ENCODE measurements around the gene RPS4Y1.
"Not testable (repeated sequence)": the region's sequence is repeated elsewhere in the genome, so short reads cannot be mapped to it uniquely, and the experiment has no call there.

Gene RPS4Y1

DNA sequence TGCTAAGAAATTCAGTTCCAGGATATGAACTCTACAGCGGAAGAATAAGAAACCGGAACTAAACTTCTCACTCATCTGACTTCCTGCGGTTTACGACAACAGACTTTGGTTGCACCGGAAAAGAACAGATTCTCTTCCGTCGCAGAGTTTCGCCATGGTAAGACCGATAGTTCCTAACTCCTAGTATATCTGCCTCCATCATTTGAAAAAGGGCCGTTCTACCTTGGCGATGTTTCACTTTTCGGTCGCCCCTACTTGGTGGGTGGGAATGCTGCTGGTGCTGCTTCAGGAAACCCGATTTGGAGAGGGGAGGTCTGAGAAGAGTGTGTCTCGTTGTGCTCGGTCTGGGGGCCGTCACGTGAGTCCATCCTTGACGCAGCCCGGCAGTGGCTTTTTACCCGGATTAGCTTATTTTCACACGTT lies at the start of gene RPS4Y1:
Gene RPS4Y1 (plus strand): TSS at position 132 of the 423 bp plus-strand sequence. CDS start 23 bp downstream, at position 155.
- Histone ChIP-seq H3K4me3 (ENCODE audit: low read depth, low read length) (no peak within 1 kb of the TSS), H3K36me3 (ENCODE audit: control insufficient read depth, insufficient read depth, low read length) (no peaks in the 10 kb centered on the region), H3K9me3 (ENCODE audit: control insufficient read depth, insufficient read depth, low read depth, low read length) (no peaks in the 10 kb centered on the region), H3K27ac (ENCODE audit: low read depth, low read length) (no peak within 1 kb of the TSS), H3K9ac (ENCODE audit: low read length) (no peak within 1 kb of the TSS), H3K27me3 (ENCODE audit: control insufficient read depth, insufficient read depth, low read length) (no peaks in the 10 kb centered on the region), H3K4me1 (ENCODE audit: control insufficient read depth, insufficient read depth, low read length) (no peaks in the 10 kb centered on the region)

DNA sequence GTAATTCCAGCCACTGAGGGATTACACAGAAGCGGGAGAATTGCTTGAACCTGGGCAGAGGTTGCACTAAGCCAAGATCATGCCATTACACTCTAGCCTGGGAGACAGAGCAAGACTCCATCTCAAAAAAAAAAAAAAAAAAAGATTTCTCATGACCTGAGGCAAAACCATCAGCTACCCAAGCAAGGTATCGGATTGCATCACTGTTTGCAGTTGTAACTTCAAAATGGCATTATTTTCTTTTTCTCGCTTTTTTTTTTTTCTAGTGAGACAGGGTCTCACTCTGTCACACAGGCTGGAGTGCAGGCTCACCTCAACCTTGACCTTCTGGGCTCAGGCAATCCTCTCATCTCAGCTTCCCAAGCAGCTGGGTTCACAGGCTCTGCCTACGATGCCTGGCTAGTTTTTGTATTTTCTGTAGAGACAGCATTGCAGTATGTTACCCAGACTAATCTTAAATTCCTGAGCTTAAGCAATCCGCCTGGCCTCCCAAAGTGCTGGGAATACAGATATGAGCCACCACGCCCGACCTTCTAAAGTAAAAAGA lies 44.4 kb upstream of the RPS4Y1 start:
- H3K9me3 ChIP-seq (ENCODE audit: control insufficient read depth, insufficient read depth, low read depth, low read length), result no peaks in the 10 kb centered on the region
- H3K4me3 ChIP-seq (ENCODE audit: low read depth, low read length), result no peak overlapping the region
- no peak overlapping the region for H3K27ac ChIP-seq (ENCODE audit: low read depth, low read length)
- H3K27me3 ChIP-seq (ENCODE audit: control insufficient read depth, insufficient read depth, low read length), result no peaks in the 10 kb centered on the region
- H3K9ac ChIP-seq (ENCODE audit: low read length), result no peak overlapping the region
- H3K36me3 ChIP-seq (ENCODE audit: control insufficient read depth, insufficient read depth, low read length), result no peaks in the 10 kb centered on the region
- no peaks in the 10 kb centered on the region for H3K4me1 ChIP-seq (ENCODE audit: control insufficient read depth, insufficient read depth, low read length)

DNA sequence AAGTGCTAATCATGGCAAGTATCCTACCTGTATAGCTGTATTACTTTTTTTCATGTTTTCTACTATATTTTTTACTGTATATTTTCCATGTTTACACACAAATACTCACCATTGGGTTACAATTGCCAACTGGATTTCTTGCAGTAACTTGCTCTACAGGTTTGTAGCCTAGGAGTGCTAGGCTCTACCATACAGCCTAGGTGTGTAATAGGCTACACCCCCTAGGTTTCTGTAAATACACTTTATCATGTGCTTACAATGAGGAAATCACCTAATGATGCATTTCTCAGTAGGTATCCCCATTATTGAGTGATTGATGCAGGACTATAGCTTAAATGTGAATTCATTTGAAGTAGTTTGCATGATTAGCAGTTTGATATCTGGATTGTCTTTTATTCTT lies 43.4 kb upstream of the RPS4Y1 start:
- Histone ChIP-seq H3K27me3 (ENCODE audit: control insufficient read depth, insufficient read depth, low read length) (no peaks in the 10 kb centered on the region), H3K4me1 (ENCODE audit: control insufficient read depth, insufficient read depth, low read length) (no peaks in the 10 kb centered on the region), H3K9me3 (ENCODE audit: control insufficient read depth, insufficient read depth, low read depth, low read length) (no peaks in the 10 kb centered on the region), H3K27ac (ENCODE audit: low read depth, low read length) (no peak overlapping the region), H3K36me3 (ENCODE audit: control insufficient read depth, insufficient read depth, low read length) (no peaks in the 10 kb centered on the region), H3K4me3 (ENCODE audit: low read depth, low read length) (no peak overlapping the region), H3K9ac (ENCODE audit: low read length) (no peak overlapping the region)

DNA sequence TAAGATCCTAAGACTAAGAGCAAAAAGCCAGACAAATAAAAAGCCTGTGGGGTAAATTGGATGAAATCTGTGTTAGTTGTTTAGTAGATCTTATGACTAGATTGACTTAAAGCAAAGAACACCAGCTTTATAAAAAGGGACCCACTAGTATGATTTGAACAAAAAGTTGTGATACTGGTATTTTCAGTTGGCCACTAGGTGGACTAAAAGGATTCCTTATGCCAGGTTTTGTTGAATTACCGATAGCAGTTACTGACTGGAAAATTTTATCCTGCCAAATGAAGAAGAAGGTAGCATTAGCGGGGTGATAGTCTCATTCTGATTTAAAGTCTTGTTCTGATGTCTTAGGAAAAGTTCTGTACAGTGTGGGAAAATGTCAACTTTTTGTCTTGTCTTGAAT lies 41.2 kb upstream of the RPS4Y1 start:
- H3K9ac ChIP-seq (ENCODE audit: low read length), result no peak overlapping the region
- no peaks in the 10 kb centered on the region for H3K4me1 ChIP-seq (ENCODE audit: control insufficient read depth, insufficient read depth, low read length)
- no peak overlapping the region for H3K4me3 ChIP-seq (ENCODE audit: low read depth, low read length)
- H3K36me3 ChIP-seq (ENCODE audit: control insufficient read depth, insufficient read depth, low read length), result no peaks in the 10 kb centered on the region
- no peaks in the 10 kb centered on the region for H3K27me3 ChIP-seq (ENCODE audit: control insufficient read depth, insufficient read depth, low read length)
- H3K27ac ChIP-seq (ENCODE audit: low read depth, low read length), result no peak overlapping the region
- H3K9me3 ChIP-seq (ENCODE audit: control insufficient read depth, insufficient read depth, low read depth, low read length), result no peaks in the 10 kb centered on the region

DNA sequence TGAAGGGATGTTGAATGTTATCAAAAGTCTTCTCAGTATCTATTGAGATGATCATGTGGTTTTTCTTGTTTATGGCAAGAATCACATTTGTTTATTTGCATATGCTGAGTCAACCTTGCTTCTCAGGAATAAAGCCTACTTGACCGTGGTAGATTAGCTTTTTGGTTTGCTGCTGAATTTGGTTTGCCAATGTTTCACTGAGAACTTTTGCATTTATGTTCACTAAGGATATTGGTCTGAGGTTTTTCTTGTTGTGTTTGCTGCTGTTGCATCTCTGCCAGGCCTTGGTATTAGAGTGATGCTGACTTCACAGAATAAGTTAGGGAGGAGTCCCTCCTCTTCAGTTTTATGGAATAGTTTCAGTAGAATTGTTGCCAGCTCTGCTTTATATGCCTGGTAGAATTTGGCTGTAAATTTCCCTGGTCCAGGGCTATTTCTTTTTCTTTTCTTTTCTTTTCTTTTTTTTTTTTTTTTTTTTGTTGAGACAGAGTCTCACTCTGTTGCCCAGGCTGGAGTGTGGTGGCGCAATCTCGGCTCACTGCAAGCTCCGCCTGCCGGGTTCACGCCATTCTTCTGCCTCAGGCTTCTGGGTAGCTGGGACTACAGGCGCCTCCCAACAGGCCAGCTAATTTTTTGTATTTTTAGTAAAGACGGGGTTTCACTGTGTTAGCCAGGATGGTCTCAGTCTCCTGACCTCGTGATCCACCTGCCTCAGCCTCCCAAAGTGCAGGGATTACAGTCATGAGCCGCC lies 24.1 kb upstream of the RPS4Y1 start:
- not testable (repeated sequence) for H3K27me3 ChIP-seq (ENCODE audit: control insufficient read depth, insufficient read depth, low read length); H3K36me3 ChIP-seq (ENCODE audit: control insufficient read depth, insufficient read depth, low read length); H3K27ac ChIP-seq (ENCODE audit: low read depth, low read length); H3K9ac ChIP-seq (ENCODE audit: low read length); H3K4me3 ChIP-seq (ENCODE audit: low read depth, low read length); H3K9me3 ChIP-seq (ENCODE audit: control insufficient read depth, insufficient read depth, low read depth, low read length); H3K4me1 ChIP-seq (ENCODE audit: control insufficient read depth, insufficient read depth, low read length)

DNA sequence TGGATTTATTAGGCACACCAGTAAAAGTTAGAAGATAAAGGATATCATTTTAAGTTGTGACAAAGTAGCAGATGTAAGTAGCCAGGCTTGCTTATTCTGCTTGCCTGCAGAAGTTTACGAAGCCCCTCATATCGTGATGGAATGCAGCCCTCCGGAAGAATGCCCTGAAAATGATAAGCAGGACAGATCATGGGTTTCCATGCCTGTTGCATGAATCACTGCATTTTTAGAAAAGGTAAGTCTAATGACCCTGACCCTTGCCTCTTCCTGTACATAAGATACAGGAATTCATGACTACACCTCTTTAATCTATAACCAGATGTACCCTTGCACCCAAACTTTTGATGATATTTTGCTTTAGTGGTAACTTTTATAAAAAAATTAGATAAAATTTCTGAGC lies 16.9 kb upstream of the RPS4Y1 start:
- no peaks in the 10 kb centered on the region for H3K27me3 ChIP-seq (ENCODE audit: control insufficient read depth, insufficient read depth, low read length)
- H3K9ac ChIP-seq (ENCODE audit: low read length), result no peak overlapping the region

DNA sequence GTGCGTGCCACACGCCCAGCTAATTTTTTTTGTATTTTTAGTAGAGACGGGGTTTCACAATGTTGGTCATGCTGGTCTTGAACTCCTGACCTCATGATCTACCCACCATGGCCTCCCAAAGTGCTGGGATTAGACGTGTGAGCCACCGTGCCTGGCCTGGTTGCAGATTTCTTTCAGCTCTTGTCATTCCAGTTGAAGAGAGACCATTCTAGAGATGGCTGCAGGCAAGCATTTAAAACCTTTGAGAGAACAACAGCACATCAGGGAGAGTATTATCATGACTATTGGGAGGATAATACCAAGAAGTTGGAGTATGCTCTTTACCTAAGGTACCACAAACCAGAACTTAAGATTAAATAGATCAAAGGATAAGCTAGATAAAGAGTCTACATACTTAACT lies 12.9 kb upstream of the RPS4Y1 start:
- Histone ChIP-seq H3K4me3 (ENCODE audit: low read depth, low read length) (no peak overlapping the region), H3K27ac (ENCODE audit: low read depth, low read length) (no peak overlapping the region)

More for the DNA sequence above, 16.9 kb upstream of the RPS4Y1 start:
- Histone ChIP-seq H3K4me1 (ENCODE audit: control insufficient read depth, insufficient read depth, low read length) (no peaks in the 10 kb centered on the region), H3K36me3 (ENCODE audit: control insufficient read depth, insufficient read depth, low read length) (no peaks in the 10 kb centered on the region), H3K27ac (ENCODE audit: low read depth, low read length) (no peak overlapping the region), H3K9me3 (ENCODE audit: control insufficient read depth, insufficient read depth, low read depth, low read length) (no peaks in the 10 kb centered on the region), H3K4me3 (ENCODE audit: low read depth, low read length) (no peak overlapping the region)

DNA sequence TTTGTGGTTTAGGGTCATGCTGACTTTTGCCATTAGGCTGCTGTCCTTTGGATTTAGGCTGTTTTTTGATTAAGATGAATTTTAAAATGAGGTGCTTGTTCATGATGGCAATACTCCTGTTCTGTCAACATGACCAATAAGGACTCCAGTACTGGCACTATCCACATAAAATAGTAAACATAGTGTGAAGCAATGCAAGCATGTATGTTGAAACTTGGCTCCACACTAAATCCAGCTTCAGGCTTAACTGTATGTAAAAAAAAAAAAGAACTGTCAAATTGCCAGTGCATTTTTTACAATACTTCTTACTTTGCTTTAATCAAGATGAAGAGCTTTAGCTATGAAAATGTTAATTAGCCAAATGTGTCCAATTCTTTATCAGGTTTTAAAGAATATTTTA lies 6.2 kb upstream of the RPS4Y1 start:
- Histone ChIP-seq H3K4me1 (ENCODE audit: control insufficient read depth, insufficient read depth, low read length) (no peaks in the 10 kb centered on the region), H3K9ac (ENCODE audit: low read length) (no peak overlapping the region), H3K27me3 (ENCODE audit: control insufficient read depth, insufficient read depth, low read length) (no peaks in the 10 kb centered on the region), H3K36me3 (ENCODE audit: control insufficient read depth, insufficient read depth, low read length) (no peaks in the 10 kb centered on the region), H3K9me3 (ENCODE audit: control insufficient read depth, insufficient read depth, low read depth, low read length) (no peaks in the 10 kb centered on the region), H3K4me3 (ENCODE audit: low read depth, low read length) (no peak overlapping the region), H3K27ac (ENCODE audit: low read depth, low read length) (no peak overlapping the region)

More for the DNA sequence above, 12.9 kb upstream of the RPS4Y1 start:
- Histone ChIP-seq H3K9me3 (ENCODE audit: control insufficient read depth, insufficient read depth, low read depth, low read length) (no peaks in the 10 kb centered on the region), H3K36me3 (ENCODE audit: control insufficient read depth, insufficient read depth, low read length) (no peaks in the 10 kb centered on the region), H3K9ac (ENCODE audit: low read length) (no peak overlapping the region), H3K27me3 (ENCODE audit: control insufficient read depth, insufficient read depth, low read length) (no peaks in the 10 kb centered on the region), H3K4me1 (ENCODE audit: control insufficient read depth, insufficient read depth, low read length) (no peaks in the 10 kb centered on the region)

DNA sequence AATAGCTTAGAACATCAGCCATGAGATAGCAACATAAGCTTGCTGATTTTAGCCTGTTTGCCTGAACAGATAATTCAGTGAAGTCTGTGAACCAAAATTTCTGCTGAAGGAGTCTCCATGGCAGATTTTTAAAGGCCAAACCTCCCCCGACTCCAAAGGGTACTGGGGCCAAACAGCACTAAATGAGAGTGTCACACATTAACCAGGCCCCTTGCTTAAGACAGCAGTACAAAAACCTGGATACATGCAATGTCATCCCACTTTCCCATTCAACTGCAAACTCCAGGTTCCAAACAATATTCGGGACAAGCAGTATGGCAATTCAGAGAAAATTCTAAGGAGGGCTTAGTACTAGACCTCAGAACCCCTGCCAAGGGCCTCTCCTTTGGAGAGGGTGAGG lies 4.3 kb upstream of the RPS4Y1 start:
- no peaks in the 10 kb centered on the region for H3K36me3 ChIP-seq (ENCODE audit: control insufficient read depth, insufficient read depth, low read length)
- no peaks in the 10 kb centered on the region for H3K4me1 ChIP-seq (ENCODE audit: control insufficient read depth, insufficient read depth, low read length)
- H3K9me3 ChIP-seq (ENCODE audit: control insufficient read depth, insufficient read depth, low read depth, low read length), result no peaks in the 10 kb centered on the region
- H3K4me3 ChIP-seq (ENCODE audit: low read depth, low read length), result no peak overlapping the region
- no peak overlapping the region for H3K27ac ChIP-seq (ENCODE audit: low read depth, low read length)
- no peak overlapping the region for H3K9ac ChIP-seq (ENCODE audit: low read length)
- no peaks in the 10 kb centered on the region for H3K27me3 ChIP-seq (ENCODE audit: control insufficient read depth, insufficient read depth, low read length)

DNA sequence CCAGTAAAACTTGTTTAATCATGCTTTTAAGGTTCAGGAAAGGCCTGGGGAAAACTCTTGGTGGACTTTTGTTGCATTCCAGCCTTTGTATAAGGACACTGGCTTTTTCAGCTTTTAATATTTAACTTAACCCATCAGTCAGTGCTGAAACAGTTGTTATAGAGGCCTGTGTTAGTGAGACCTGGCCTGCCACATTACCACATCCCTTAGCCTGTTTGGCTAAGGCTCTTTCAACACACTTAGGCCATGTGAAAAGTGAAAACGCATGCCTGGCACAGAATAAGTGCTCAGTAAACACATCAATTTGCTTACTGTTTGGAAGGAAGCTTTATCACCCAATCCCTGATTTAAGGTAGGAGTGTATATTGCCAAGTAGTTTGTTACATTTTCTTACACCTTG lies 3.5 kb upstream of the RPS4Y1 start:
- no peak overlapping the region for H3K4me3 ChIP-seq (ENCODE audit: low read depth, low read length)
- H3K36me3 ChIP-seq (ENCODE audit: control insufficient read depth, insufficient read depth, low read length), result no peaks in the 10 kb centered on the region
- no peaks in the 10 kb centered on the region for H3K9me3 ChIP-seq (ENCODE audit: control insufficient read depth, insufficient read depth, low read depth, low read length)
- H3K27me3 ChIP-seq (ENCODE audit: control insufficient read depth, insufficient read depth, low read length), result no peaks in the 10 kb centered on the region
- no peak overlapping the region for H3K27ac ChIP-seq (ENCODE audit: low read depth, low read length)
- H3K9ac ChIP-seq (ENCODE audit: low read length), result no peak overlapping the region
- no peaks in the 10 kb centered on the region for H3K4me1 ChIP-seq (ENCODE audit: control insufficient read depth, insufficient read depth, low read length)

DNA sequence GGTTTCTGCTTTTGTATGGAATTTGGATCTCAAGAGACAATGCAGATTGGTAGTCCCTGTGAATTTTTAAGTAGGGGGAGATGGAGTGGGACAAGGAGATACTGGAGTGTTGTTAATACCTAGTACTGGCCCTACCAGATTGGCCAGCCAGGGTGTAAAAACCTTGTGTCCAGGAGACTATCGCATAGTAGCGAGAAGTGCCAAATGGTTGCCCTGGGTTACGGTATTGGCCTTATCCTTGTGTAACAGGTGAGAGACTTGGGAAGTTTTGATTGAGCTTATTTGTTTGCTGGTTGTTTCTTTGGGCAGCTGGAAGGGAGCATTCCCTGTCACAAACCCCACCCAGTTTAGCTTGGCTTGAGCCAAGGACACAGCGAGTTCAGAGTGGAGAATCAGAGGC lies 5.4 kb downstream of the RPS4Y1 start:
- H3K9ac ChIP-seq (ENCODE audit: low read length), result no peak overlapping the region
- H3K36me3 ChIP-seq (ENCODE audit: control insufficient read depth, insufficient read depth, low read length), result no peaks in the 10 kb centered on the region
- H3K9me3 ChIP-seq (ENCODE audit: control insufficient read depth, insufficient read depth, low read depth, low read length), result no peaks in the 10 kb centered on the region
- no peak overlapping the region for H3K27ac ChIP-seq (ENCODE audit: low read depth, low read length)
- no peaks in the 10 kb centered on the region for H3K27me3 ChIP-seq (ENCODE audit: control insufficient read depth, insufficient read depth, low read length)
- no peaks in the 10 kb centered on the region for H3K4me1 ChIP-seq (ENCODE audit: control insufficient read depth, insufficient read depth, low read length)
- H3K4me3 ChIP-seq (ENCODE audit: low read depth, low read length), result no peak overlapping the region

Data from HUES6 (cell line).